ENCODE data around the gene NRIP3. TPM values are rescaled to one million over a fixed set of nuclear protein-coding genes. Genes with fewer than 3 reads are reported as not detected.

Gene NRIP3
- total and polyA plus RNA-seq, 2 of the 13 experiments (the other 11 are each of a cell fraction or from before 2014, with no cell fraction given), result 0.04 to 0.07 TPM

DNA sequence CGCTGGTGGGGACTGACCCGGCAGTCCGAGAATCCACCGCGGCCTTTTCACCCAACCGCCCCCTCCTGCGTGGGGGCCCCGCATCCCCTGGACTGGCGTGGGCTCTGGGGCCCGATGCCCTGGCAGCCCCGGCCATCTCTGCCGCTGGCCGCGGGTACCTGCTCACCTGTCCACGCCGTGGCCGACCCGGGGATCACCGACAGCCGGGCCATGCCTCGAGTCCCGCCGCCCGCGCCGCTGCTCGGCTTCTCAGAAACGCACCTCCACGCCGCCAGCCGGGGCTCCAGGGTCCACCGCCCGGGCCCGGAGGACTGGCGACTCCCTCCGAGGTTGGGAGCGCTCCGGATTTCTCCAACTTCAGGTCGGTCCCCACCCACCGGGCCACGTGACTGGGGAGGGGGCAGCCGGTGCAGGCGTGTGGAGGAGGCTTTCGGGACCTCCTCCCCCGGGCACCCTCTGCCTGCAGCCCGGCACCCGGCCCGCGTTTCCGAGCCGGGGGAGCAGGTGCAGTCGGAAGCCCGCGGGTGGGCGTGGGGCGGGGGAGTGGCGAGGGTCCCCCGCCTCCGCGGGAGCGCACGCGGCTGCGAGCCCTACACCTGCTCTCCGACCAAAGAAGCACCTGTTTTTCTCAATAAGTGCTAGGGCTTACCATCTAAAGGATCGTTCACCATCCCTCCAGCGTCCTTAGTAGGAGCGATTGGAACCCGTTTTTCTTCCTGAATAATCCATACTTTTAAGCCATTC lies 554 bp upstream of the NRIP3 start (continued):
- TF ChIP-seq MYNN (CRISPR knock-in tag; IDR thresholded peaks at IDR 0.05; ENCODE audit: low read depth), result no peak
- 0 out of 2 replicates have a peak, but pooled peaks have one; percentile 28 for TF ChIP-seq HIC2 (CRISPR knock-in tag; IDR thresholded peaks at IDR 0.05; ENCODE audit: low read depth)
- TF ChIP-seq HOXA3 (CRISPR knock-in tag; IDR thresholded peaks at IDR 0.05), result 0 out of 2 replicates have a peak, but pooled peaks have one; percentile 5
- no peak for TF ChIP-seq ZNF496 (CRISPR knock-in tag; IDR thresholded peaks at IDR 0.05; ENCODE audit: insufficient replicate concordance)
- TF ChIP-seq KLF16 (CRISPR knock-in tag; IDR thresholded peaks at IDR 0.05), result no peak
- no peak for TF ChIP-seq SIN3B (IDR thresholded peaks at IDR 0.05; ENCODE audit: low read length)
- no peak for TF ChIP-seq CHD4 (IDR thresholded peaks at IDR 0.05; ENCODE audit: borderline replicate concordance, low read length)
- TF ChIP-seq TEAD3 (CRISPR knock-in tag; optimal IDR thresholded peaks at IDR 0.05; ENCODE audit: borderline replicate concordance), result no peak
- no peak for TF ChIP-seq ZNF343 (CRISPR knock-in tag; IDR thresholded peaks at IDR 0.05)
- no peak for TF ChIP-seq FOXK1 (CRISPR knock-in tag; IDR thresholded peaks at IDR 0.05; ENCODE audit: borderline replicate concordance, low read depth)
- TF ChIP-seq NCOA2 (CRISPR knock-in tag; IDR thresholded peaks at IDR 0.05), result no peak
- TF ChIP-seq, protein P1, sequence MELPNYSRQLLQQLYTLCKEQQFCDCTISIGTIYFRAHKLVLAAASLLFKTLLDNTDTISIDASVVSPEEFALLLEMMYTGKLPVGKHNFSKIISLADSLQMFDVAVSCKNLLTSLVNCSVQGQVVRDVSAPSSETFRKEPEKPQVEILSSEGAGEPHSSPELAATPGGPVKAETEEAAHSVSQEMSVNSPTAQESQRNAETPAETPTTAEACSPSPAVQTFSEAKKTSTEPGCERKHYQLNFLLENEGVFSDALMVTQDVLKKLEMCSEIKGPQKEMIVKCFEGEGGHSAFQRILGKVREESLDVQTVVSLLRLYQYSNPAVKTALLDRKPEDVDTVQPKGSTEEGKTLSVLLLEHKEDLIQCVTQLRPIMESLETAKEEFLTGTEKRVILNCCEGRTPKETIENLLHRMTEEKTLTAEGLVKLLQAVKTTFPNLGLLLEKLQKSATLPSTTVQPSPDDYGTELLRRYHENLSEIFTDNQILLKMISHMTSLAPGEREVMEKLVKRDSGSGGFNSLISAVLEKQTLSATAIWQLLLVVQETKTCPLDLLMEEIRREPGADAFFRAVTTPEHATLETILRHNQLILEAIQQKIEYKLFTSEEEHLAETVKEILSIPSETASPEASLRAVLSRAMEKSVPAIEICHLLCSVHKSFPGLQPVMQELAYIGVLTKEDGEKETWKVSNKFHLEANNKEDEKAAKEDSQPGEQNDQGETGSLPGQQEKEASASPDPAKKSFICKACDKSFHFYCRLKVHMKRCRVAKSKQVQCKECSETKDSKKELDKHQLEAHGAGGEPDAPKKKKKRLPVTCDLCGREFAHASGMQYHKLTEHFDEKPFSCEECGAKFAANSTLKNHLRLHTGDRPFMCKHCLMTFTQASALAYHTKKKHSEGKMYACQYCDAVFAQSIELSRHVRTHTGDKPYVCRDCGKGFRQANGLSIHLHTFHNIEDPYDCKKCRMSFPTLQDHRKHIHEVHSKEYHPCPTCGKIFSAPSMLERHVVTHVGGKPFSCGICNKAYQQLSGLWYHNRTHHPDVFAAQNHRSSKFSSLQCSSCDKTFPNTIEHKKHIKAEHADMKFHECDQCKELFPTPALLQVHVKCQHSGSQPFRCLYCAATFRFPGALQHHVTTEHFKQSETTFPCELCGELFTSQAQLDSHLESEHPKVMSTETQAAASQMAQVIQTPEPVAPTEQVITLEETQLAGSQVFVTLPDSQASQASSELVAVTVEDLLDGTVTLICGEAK (IDR thresholded peaks at IDR 0.05), result no peak
- TF ChIP-seq, protein P1 (CRISPR knock-in tag; IDR thresholded peaks at IDR 0.05), result no peak
- peak; percentile 54; the same call in 1 of the 2 replicates for TF ChIP-seq ZNF607 (CRISPR knock-in tag; IDR thresholded peaks at IDR 0.05; ENCODE audit: borderline replicate concordance)
- no peak for TF ChIP-seq ZNF205 (CRISPR knock-in tag; IDR thresholded peaks at IDR 0.05)
- TF ChIP-seq ZNF547 (CRISPR knock-in tag; IDR thresholded peaks at IDR 0.05), result no peak
- TF ChIP-seq UBTF (CRISPR knock-in tag; IDR thresholded peaks at IDR 0.05), result peak; percentile 19; the same call in 1 of the 2 replicates
